K562 (cell line): ENCODE data around the gene RPL18A. TPM values are rescaled to one million over a fixed set of nuclear protein-coding genes. Genes with fewer than 3 reads are reported as not detected.

Experiments used
- ARHGAP35 ChIP-seq: fragments of 450-650 bp; IDR thresholded peaks from 2 replicates; pipeline ENCODE4 v1.6.1; 2018; ENCODE audit not compliant: partially characterized antibody
- CBX3 ChIP-seq, 2 experiments: IDR thresholded peaks; 1 replicate in 1 of 2; 2 replicates in 1 of 2; pipeline ENCODE4 v1.6.1; 2012; ENCODE audit warnings: inconsistent platforms in 2 of 2, low read length in 2 of 2, borderline replicate concordance in 1 of 2, control low read depth in 1 of 2
- ETV5 ChIP-seq: sonication (generic); formaldehyde crosslinking; IDR thresholded peaks from 2 replicates; pipeline ENCODE4 v1.4.0; 2020; ENCODE audit warnings: low read depth, mild to moderate bottlenecking, missing genetic modification reagents
- ETV6 ChIP-seq, 3 experiments: fragments of 150-350 bp in 1 of 3; sonication (generic) in 1 of 3; formaldehyde crosslinking in 1 of 3; IDR thresholded peaks; 2 replicates each; pipeline versions ENCODE4 v1.6.1 to v1.8.0; 2014 to 2022; ENCODE audit warnings: borderline replicate concordance in 2 of 3, low read depth in 2 of 3, antibody characterized with exemption in 1 of 3, low read length in 1 of 3, mild to moderate bottlenecking in 1 of 3, missing genetic modification reagents in 1 of 3
- GABPB1 ChIP-seq: sonication (generic); formaldehyde crosslinking; IDR thresholded peaks from 2 replicates; pipeline ENCODE4 v1.8.0; 2022; ENCODE audit warnings: mild to moderate bottlenecking, missing genetic modification reagents
- GATAD2A ChIP-seq: fragments of 450-650 bp; IDR thresholded peaks from 2 replicates; pipeline ENCODE4 v1.6.1; 2017
- MYNN ChIP-seq, 2 experiments: sonication (generic); formaldehyde crosslinking in 1 of 2; IDR thresholded peaks; 2 replicates each; pipeline versions ENCODE4 v1.5.0 to v1.6.1; 2016 to 2020; ENCODE audit warnings: antibody characterized with exemption in 1 of 2, missing genetic modification reagents in 1 of 2
- NFXL1 ChIP-seq: fragments of 450-650 bp; formaldehyde crosslinking; IDR thresholded peaks from 2 replicates; pipeline ENCODE4 v1.4.0; 2021; ENCODE audit warnings: mild to moderate bottlenecking
- PHB ChIP-seq: fragments of 250-450 bp; sonication (Bioruptor Pico); IDR thresholded peaks from 2 replicates; pipeline ENCODE4 v1.5.0; 2021
- RFX7 ChIP-seq: fragments of 250-450 bp; sonication (Bioruptor Pico); IDR thresholded peaks from 2 replicates; pipeline ENCODE4 v1.5.1; 2021; ENCODE audit warnings: mild to moderate bottlenecking
- SMARCB1 ChIP-seq: IDR thresholded peaks from 2 replicates; pipeline ENCODE4 v1.6.1; 2011; ENCODE audit warnings: improper control_type of control experiment, low read depth; ENCODE audit not compliant: insufficient read length
- SREBF1 ChIP-seq: fragments of 150-350 bp; IDR thresholded peaks from 2 replicates; pipeline ENCODE4 v1.6.1; 2014; ENCODE audit warnings: antibody characterized with exemption, low read depth, low read length, borderline replicate concordance
- TARDBP ChIP-seq: fragments of 450-650 bp; IDR thresholded peaks from 2 replicates; pipeline ENCODE4 v1.6.1; 2016
- XRCC3 ChIP-seq: fragments of 450-650 bp; IDR thresholded peaks from 2 replicates; pipeline ENCODE4 v1.6.1; 2017; ENCODE audit warnings: mild to moderate bottlenecking, moderate library complexity
- YBX1 ChIP-seq: fragments of 450-650 bp; IDR thresholded peaks from 2 replicates; pipeline ENCODE4 v1.7.1; 2016; ENCODE audit warnings: mild to moderate bottlenecking
- ZNF232 ChIP-seq: sonication (generic); formaldehyde crosslinking; IDR thresholded peaks from 2 replicates; pipeline ENCODE4 v1.8.0; 2022; ENCODE audit warnings: mild to moderate bottlenecking, missing genetic modification reagents
- ZNF324 ChIP-seq: fragments of 250-450 bp; sonication (Bioruptor Pico); IDR thresholded peaks from 2 replicates; pipeline ENCODE4 v1.4.0; 2020; ENCODE audit warnings: mild to moderate bottlenecking
- ZNF561 ChIP-seq: fragments of 450-650 bp; formaldehyde crosslinking; conservative IDR thresholded peaks from 2 replicates; pipeline ENCODE4 v1.4.0; 2020; ENCODE audit warnings: mild to moderate bottlenecking, moderate library complexity
- ZNF717 ChIP-seq: fragments of 250-450 bp; sonication (Bioruptor Pico); IDR thresholded peaks from 2 replicates; pipeline ENCODE4 v1.5.0; 2021
- ZNF780A ChIP-seq: fragments of 250-450 bp; sonication (Bioruptor Pico); IDR thresholded peaks from 2 replicates; pipeline ENCODE4 v1.5.0; 2021; ENCODE audit warnings: mild to moderate bottlenecking
- polyA plus RNA-seq, 8 experiments: library from polyadenylated mRNA; depleted of rRNA in 4 of 8; stranded (reverse) in 5 of 8; unstranded in 3 of 8; fragments of >200 nt; fragmentation: Nextera tagmentation in 2 of 8; fragmentation: Illumina TruSeq in 1 of 8; extraction: Ambion mirVana in 2 of 8; extraction: Trizol in 1 of 8; gene quantifications; 2 replicates each; pipeline versions ENCODE4 v1.2.1 to v1.2.3, GENCODE V29; 2011 to 2014; ENCODE audit warnings: inconsistent platforms in 1 of 8, missing spikeins in 1 of 8
- total RNA-seq, 7 experiments: library from RNA; depleted of rRNA in 6 of 7; stranded (reverse); fragments of >200 nt in 6 of 7; fragmentation: Illumina TruSeq in 2 of 7; extraction: Trizol in 2 of 7; gene quantifications; 2 replicates each; pipeline versions ENCODE4 v1.2.1 to v1.2.3, GENCODE V29; 2011 to 2021; ENCODE audit warnings: low replicate concordance in 1 of 7
- TF ChIP-seq, protein P1 (sequence below): IDR thresholded peaks from 2 replicates; pipeline ENCODE4 v1.6.1; 2014; ENCODE audit warnings: antibody characterized with exemption
- TF ChIP-seq, protein P2 (sequence below): fragments of 250-450 bp; sonication (Bioruptor Pico); IDR thresholded peaks from 2 replicates; pipeline ENCODE4 v1.8.0; 2022; ENCODE audit warnings: inconsistent platforms
- TF ChIP-seq, protein P3 (sequence below): fragments of 150-350 bp; conservative IDR thresholded peaks from 2 replicates; pipeline ENCODE4 v1.6.1; 2014; ENCODE audit warnings: low read length

Gene RPL18A
- total and polyA plus RNA-seq, 9 of the 15 experiments (the other 6 are each of a cell fraction or from before 2014, with no cell fraction given): 626 to 2,882 (median 1,895) TPM

GRCh38 chr19:17841810-17842662 is 17.7 kb upstream of the RPL18A start (continued):
- no peak for TF ChIP-seq ZNF324 (CRISPR knock-in tag)
- TF ChIP-seq ZNF561: no peak
- TF ChIP-seq ZNF232 (CRISPR knock-in tag): peak; percentile 83
- TF ChIP-seq ARHGAP35: no peak
- TF ChIP-seq CBX3 (IDR thresholded peaks at IDR 0.05; ENCODE audit: borderline replicate concordance in 1 of 2, low read length in 2 of 2): peak in 1 of 2 experiments; percentile 70; a peak in 1 of 3 replicates
- TF ChIP-seq, protein P1, sequence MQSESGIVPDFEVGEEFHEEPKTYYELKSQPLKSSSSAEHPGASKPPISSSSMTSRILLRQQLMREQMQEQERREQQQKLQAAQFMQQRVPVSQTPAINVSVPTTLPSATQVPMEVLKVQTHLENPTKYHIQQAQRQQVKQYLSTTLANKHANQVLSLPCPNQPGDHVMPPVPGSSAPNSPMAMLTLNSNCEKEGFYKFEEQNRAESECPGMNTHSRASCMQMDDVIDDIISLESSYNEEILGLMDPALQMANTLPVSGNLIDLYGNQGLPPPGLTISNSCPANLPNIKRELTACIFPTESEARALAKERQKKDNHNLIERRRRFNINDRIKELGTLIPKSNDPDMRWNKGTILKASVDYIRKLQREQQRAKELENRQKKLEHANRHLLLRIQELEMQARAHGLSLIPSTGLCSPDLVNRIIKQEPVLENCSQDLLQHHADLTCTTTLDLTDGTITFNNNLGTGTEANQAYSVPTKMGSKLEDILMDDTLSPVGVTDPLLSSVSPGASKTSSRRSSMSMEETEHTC: no peak
- TF ChIP-seq YBX1: no peak
- no peak for TF ChIP-seq ETV6 (IDR thresholded peaks at IDR 0.05; ENCODE audit: borderline replicate concordance in 1 of 2, low read depth in 2 of 2, low read length in 1 of 2)
- TF ChIP-seq ETV6 (CRISPR knock-in tag; IDR thresholded peaks at IDR 0.05; ENCODE audit: borderline replicate concordance): peak; percentile 91; the same call in 1 of the 2 replicates
- TF ChIP-seq TARDBP: no peak
- no peak for TF ChIP-seq GATAD2A
- TF ChIP-seq, protein P2, sequence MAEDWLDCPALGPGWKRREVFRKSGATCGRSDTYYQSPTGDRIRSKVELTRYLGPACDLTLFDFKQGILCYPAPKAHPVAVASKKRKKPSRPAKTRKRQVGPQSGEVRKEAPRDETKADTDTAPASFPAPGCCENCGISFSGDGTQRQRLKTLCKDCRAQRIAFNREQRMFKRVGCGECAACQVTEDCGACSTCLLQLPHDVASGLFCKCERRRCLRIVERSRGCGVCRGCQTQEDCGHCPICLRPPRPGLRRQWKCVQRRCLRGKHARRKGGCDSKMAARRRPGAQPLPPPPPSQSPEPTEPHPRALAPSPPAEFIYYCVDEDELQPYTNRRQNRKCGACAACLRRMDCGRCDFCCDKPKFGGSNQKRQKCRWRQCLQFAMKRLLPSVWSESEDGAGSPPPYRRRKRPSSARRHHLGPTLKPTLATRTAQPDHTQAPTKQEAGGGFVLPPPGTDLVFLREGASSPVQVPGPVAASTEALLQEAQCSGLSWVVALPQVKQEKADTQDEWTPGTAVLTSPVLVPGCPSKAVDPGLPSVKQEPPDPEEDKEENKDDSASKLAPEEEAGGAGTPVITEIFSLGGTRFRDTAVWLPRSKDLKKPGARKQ (CRISPR knock-in tag): no peak
- no peak for TF ChIP-seq NFXL1 (CRISPR knock-in tag)
- TF ChIP-seq XRCC3: no peak
- TF ChIP-seq GABPB1 (CRISPR knock-in tag): peak; percentile 71; the same call in 1 of the 2 replicates
- no peak for TF ChIP-seq PHB
- TF ChIP-seq ZNF780A (CRISPR knock-in tag): no peak
- TF ChIP-seq RFX7 (CRISPR knock-in tag): no peak
- no peak for TF ChIP-seq SMARCB1
- TF ChIP-seq ZNF717 (CRISPR knock-in tag): no peak
- no peak for TF ChIP-seq MYNN (IDR thresholded peaks at IDR 0.05)
- TF ChIP-seq MYNN (CRISPR knock-in tag; IDR thresholded peaks at IDR 0.05): no peak
- TF ChIP-seq, protein P3, sequence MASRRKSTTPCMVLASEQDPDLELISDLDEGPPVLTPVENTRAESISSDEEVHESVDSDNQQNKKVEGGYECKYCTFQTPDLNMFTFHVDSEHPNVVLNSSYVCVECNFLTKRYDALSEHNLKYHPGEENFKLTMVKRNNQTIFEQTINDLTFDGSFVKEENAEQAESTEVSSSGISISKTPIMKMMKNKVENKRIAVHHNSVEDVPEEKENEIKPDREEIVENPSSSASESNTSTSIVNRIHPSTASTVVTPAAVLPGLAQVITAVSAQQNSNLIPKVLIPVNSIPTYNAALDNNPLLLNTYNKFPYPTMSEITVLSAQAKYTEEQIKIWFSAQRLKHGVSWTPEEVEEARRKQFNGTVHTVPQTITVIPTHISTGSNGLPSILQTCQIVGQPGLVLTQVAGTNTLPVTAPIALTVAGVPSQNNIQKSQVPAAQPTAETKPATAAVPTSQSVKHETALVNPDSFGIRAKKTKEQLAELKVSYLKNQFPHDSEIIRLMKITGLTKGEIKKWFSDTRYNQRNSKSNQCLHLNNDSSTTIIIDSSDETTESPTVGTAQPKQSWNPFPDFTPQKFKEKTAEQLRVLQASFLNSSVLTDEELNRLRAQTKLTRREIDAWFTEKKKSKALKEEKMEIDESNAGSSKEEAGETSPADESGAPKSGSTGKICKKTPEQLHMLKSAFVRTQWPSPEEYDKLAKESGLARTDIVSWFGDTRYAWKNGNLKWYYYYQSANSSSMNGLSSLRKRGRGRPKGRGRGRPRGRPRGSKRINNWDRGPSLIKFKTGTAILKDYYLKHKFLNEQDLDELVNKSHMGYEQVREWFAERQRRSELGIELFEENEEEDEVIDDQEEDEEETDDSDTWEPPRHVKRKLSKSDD: no peak
- no peak for TF ChIP-seq ETV5 (CRISPR knock-in tag)
- TF ChIP-seq SREBF1: no peak
